HPDE6-E6E7 (cell line): ENCODE measurements around the gene MEX3B.
A peak's percentile ranks its signal among the peaks of the same experiment; 100 is the strongest.

Experiments used
- DNase-seq: peaks from one replicate; pipeline ENCODE4 v3.0.0; 2011; ENCODE audit warnings: missing footprints; ENCODE audit errors: extremely low spot score

The MEX3B gene

GRCh38 chr15:82045892-82046665 is at the start of gene MEX3B:
MEX3B (minus strand) TSS chr15:82046018; CDS start chr15:82045705, 313 bp downstream.
- peak; percentile 76 for DNase-seq

GRCh38 chr15:82093774-82094211 is 48.0 kb upstream of the MEX3B start:
- DNase-seq, result peak; percentile 80

- no peak for DNase-seq
Measured at GRCh38 chr15:82093325-82093724, 47.5 kb upstream of the MEX3B start.

- no peak for DNase-seq
Measured at GRCh38 chr15:82091636-82092140, 45.9 kb upstream of the MEX3B start.

- no peak for DNase-seq
Measured at GRCh38 chr15:82086243-82086995, 40.6 kb upstream of the MEX3B start.

- DNase-seq, result peak; percentile 15
Measured at GRCh38 chr15:82081914-82082762, 36.3 kb upstream of the MEX3B start.

- no peak for DNase-seq
Measured at GRCh38 chr15:82080774-82081173, 35.0 kb upstream of the MEX3B start.

GRCh38 chr15:82079736-82080135 is 33.9 kb upstream of the MEX3B start:
- no peak for DNase-seq

GRCh38 chr15:82074610-82075009 is 28.8 kb upstream of the MEX3B start:
- no peak for DNase-seq

- DNase-seq, result no peak
Measured at GRCh38 chr15:82072926-82073537, 27.2 kb upstream of the MEX3B start.

GRCh38 chr15:82066455-82066854 is 20.6 kb upstream of the MEX3B start:
- no peak for DNase-seq

- no peak for DNase-seq
Measured at GRCh38 chr15:82064824-82065223, 19.0 kb upstream of the MEX3B start.

GRCh38 chr15:82062479-82063454 is 16.9 kb upstream of the MEX3B start:
- DNase-seq, result no peak

GRCh38 chr15:82060817-82061216 is 15.0 kb upstream of the MEX3B start:
- no peak for DNase-seq

- DNase-seq, result no peak
Measured at GRCh38 chr15:82058517-82059204, 12.8 kb upstream of the MEX3B start.

- DNase-seq, result no peak
Measured at GRCh38 chr15:82058026-82058425, 12.2 kb upstream of the MEX3B start.

GRCh38 chr15:82056958-82057823 is 11.4 kb upstream of the MEX3B start:
- no peak for DNase-seq

GRCh38 chr15:82052751-82053150 is 6.9 kb upstream of the MEX3B start:
- no peak for DNase-seq

- no peak for DNase-seq
Measured at GRCh38 chr15:82051664-82052063, 5.8 kb upstream of the MEX3B start.
